Endometrium (tissue), 2 donors: ENCODE data around the gene IFTAP.
A peak's percentile ranks its signal among the peaks of the same experiment; 100 is the strongest.
"Not testable (repeated sequence)": the region's sequence is repeated elsewhere in the genome, so short reads cannot be mapped to it uniquely, and the experiment has no call there.

Source experiments
- FAIRE-seq: peaks from 2 replicates; lab custom pipeline; 2012; peaks lifted over from hg19 to GRCh38; lab: Jason Lieb, UNC
- donor health status: control.
- donor health status: control.

IFTAP gene

GRCh38 chr11:36594316-36594989 is at the start of gene IFTAP:
Gene IFTAP (plus strand): TSS chr11:36594502. CDS start chr11:36610104, 15,602 bp downstream.
- peak; percentile 97 for FAIRE-seq

- FAIRE-seq = no peak
Observed at GRCh38 chr11:36550385-36551115, 43.8 kb upstream of the IFTAP start.

- not testable (repeated sequence) for FAIRE-seq
Observed at GRCh38 chr11:36557390-36557789, 36.9 kb upstream of the IFTAP start.

GRCh38 chr11:36557991-36558390 is 36.3 kb upstream of the IFTAP start:
- FAIRE-seq = no peak

GRCh38 chr11:36558571-36559413 is 35.5 kb upstream of the IFTAP start:
- FAIRE-seq = no peak

GRCh38 chr11:36564376-36565030 is 29.8 kb upstream of the IFTAP start:
- FAIRE-seq = peak; percentile 55

- no peak for FAIRE-seq
Observed at GRCh38 chr11:36565031-36565610, 29.2 kb upstream of the IFTAP start.

- no peak for FAIRE-seq
Observed at GRCh38 chr11:36566407-36567053, 27.8 kb upstream of the IFTAP start.

GRCh38 chr11:36567694-36568093 is 26.6 kb upstream of the IFTAP start, which contains the start of gene RAG1:
Gene RAG1 (plus strand): TSS chr11:36568007. CDS start chr11:36573305, 5,298 bp downstream.
- FAIRE-seq = no peak

- no peak for FAIRE-seq
Observed at GRCh38 chr11:36569095-36569494, 25.2 kb upstream of the IFTAP start.

- FAIRE-seq = no peak
Observed at GRCh38 chr11:36574486-36574885, 19.8 kb upstream of the IFTAP start.

GRCh38 chr11:36577373-36577772 is 16.9 kb upstream of the IFTAP start:
- FAIRE-seq = no peak

GRCh38 chr11:36577859-36578258 is 16.4 kb upstream of the IFTAP start:
- FAIRE-seq = no peak

GRCh38 chr11:36578458-36578857 is 15.8 kb upstream of the IFTAP start:
- no peak for FAIRE-seq

- no peak for FAIRE-seq
Observed at GRCh38 chr11:36581536-36581935, 12.8 kb upstream of the IFTAP start.

- FAIRE-seq = no peak
Observed at GRCh38 chr11:36583667-36584066, 10.6 kb upstream of the IFTAP start.

- FAIRE-seq = no peak
Observed at GRCh38 chr11:36586543-36586942, 7.8 kb upstream of the IFTAP start.

GRCh38 chr11:36588099-36588498 is 6.2 kb upstream of the IFTAP start:
- FAIRE-seq = no peak

GRCh38 chr11:36590513-36590912 is 3.8 kb upstream of the IFTAP start:
- FAIRE-seq = no peak

- no peak for FAIRE-seq
Observed at GRCh38 chr11:36591433-36591832, 2.9 kb upstream of the IFTAP start.

GRCh38 chr11:36596880-36597279 is 2.6 kb downstream of the IFTAP start:
- no peak for FAIRE-seq
